NCI-H1417 treated with DMSO at 0.1 percent for 48 hours (cell line): ENCODE measurements around the gene REXO4.
"Not testable (repeated sequence)": the region's sequence is repeated elsewhere in the genome, so short reads cannot be mapped to it uniquely, and the experiment has no call there.

Experiments used
- DNase-seq: peaks from one replicate; lab custom pipeline; 2025; lab: John Stamatoyannopoulos, UW

Gene REXO4

GRCh38 chr9:133420392-133420827, 2.6 kb upstream of the REXO4 start:
- DNase-seq = no peak

- DNase-seq = no peak
These were observed 1.2 kb upstream of the REXO4 start for GRCh38 chr9:133419005-133419404.

GRCh38 chr9:133415170-133415569, 2.6 kb downstream of the REXO4 start:
- DNase-seq = no peak

- no peak for DNase-seq
These were observed 9.8 kb downstream of the REXO4 start for GRCh38 chr9:133408042-133408441.

GRCh38 chr9:133406480-133407307, 11.1 kb downstream of the REXO4 start:
- peak; percentile 3 for DNase-seq

- DNase-seq = no peak
These were observed 12.0 kb downstream of the REXO4 start for GRCh38 chr9:133405508-133406438.

- DNase-seq = no peak
These were observed 13.3 kb downstream of the REXO4 start for GRCh38 chr9:133404454-133405002.

GRCh38 chr9:133403766-133404453, 13.9 kb downstream of the REXO4 start:
- no peak for DNase-seq

- no peak for DNase-seq
These were observed 15.1 kb downstream of the REXO4 start for GRCh38 chr9:133402689-133403088.

- no peak for DNase-seq
These were observed 16.2 kb downstream of the REXO4 start for GRCh38 chr9:133401588-133401987.

GRCh38 chr9:133400292-133400691, 17.5 kb downstream of the REXO4 start:
- no peak for DNase-seq

GRCh38 chr9:133397895-133398294, 19.9 kb downstream of the REXO4 start:
- DNase-seq = no peak

GRCh38 chr9:133397370-133397769, 20.4 kb downstream of the REXO4 start:
- DNase-seq = no peak

- no peak for DNase-seq
These were observed 20.9 kb downstream of the REXO4 start for GRCh38 chr9:133396952-133397351.

- no peak for DNase-seq
These were observed 23.0 kb downstream of the REXO4 start for GRCh38 chr9:133394687-133395271.

- no peak for DNase-seq
These were observed 24.4 kb downstream of the REXO4 start for GRCh38 chr9:133393399-133393798.

GRCh38 chr9:133392308-133392707, 25.5 kb downstream of the REXO4 start:
- not testable (repeated sequence) for DNase-seq

GRCh38 chr9:133391449-133391848, 26.4 kb downstream of the REXO4 start:
- not testable (repeated sequence) for DNase-seq

GRCh38 chr9:133390713-133391112, 27.1 kb downstream of the REXO4 start:
- no peak for DNase-seq

GRCh38 chr9:133389562-133389961, 28.2 kb downstream of the REXO4 start:
- DNase-seq = no peak

- no peak for DNase-seq
These were observed 28.7 kb downstream of the REXO4 start for GRCh38 chr9:133389025-133389557.
